Putamen (tissue), 1 donor: ENCODE data around the gene APEX1.
"Not testable (repeated sequence)": the region's sequence is repeated elsewhere in the genome, so short reads cannot be mapped to it uniquely, and the experiment has no call there.

ENCODE experiments used
- DNase-seq: peaks from one replicate; pipeline ENCODE4 v3.0.0-alpha.2; 2016; ENCODE audit warnings: low spot score

The APEX1 gene

DNA sequence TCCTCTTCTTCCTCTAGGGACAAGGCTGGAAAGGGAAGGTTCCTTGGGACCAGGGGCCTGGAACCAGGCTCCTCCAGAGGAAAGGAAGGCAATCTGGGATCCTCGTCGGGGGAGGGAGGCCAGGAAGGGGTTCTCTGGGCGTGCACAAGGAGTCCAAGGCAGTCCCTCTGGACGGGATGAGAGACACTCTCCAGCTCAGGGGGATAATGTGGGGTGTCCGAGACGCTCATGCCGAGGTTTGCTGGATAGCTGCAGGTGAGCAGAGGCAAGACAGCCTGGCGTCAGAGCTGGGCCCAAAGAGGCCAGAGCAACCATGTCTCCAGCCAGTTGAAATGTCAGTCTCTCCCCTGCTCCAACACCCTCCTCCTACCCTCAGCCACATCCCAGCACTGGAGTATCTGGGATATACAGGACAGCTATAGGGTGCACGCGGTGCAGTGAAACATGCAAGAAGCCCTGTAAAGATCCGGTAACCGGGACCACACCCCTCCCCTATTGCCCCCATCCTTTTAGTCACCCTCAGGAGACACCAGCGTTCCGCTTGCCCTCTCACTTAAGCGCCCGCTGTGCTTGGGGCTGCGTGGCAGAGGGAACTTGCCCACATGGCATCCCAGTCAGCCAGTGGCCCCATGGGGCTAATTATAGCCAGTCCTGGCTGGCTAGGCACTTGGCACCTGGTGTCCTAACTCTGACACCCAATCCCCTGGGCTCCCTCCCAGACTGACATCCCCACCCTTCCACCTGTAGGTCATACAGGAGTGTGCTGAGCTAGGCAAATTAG lies 19.3 kb upstream of the APEX1 start, which contains the start of gene KLHL33:
Gene KLHL33, minus strand, starts transcription at position 585 of the 781 bp plus-strand sequence. Its CDS starts 355 bp downstream, at position 230.
- DNase-seq: no peak

GRCh38 chr14:20436363-20436755 lies 18.7 kb upstream of the APEX1 start:
- no peak for DNase-seq

GRCh38 chr14:20438664-20439063 lies 16.4 kb upstream of the APEX1 start:
- DNase-seq: no peak

DNA sequence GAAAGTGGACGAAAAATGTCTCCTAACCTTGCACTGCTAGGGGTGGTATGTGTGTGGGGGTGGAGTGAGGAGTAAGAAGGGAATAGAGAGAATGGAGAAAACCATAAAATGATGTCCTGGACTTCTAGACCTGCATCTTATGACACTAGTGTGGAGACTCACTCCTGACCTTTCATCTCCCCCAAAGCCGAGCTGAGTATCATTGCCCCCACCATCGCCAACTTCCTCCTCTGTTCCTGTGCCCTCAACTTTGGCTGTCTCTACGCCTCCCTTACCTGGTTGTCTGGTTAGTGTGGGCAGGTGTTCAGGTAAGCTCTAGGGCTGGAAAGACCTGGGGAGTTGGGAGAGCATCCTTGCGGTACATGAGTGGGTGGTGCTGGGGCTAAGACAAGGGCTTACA lies 14.6 kb upstream of the APEX1 start:
- no peak for DNase-seq

GRCh38 chr14:20440882-20441281 lies 14.1 kb upstream of the APEX1 start:
- DNase-seq: no peak

DNA sequence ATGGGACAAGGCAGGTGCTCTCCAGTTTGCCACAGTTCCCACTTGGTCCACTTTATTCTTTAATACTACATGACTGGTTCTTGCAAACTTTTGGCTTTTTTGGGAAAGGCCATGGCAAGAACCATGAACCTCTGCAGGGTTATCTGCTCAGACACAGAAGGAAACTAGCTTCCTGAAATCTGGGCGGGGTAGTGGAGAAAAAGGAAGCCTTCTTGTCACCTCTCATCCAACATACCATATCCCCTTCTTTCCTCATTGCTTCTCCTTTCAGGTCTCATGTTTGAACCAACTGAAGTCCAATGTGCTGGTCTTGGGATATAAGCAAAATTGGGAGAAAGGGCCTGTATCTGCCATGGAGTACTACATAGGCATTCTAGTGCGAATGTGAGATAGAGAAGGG lies 13.6 kb upstream of the APEX1 start:
- no peak for DNase-seq

DNA sequence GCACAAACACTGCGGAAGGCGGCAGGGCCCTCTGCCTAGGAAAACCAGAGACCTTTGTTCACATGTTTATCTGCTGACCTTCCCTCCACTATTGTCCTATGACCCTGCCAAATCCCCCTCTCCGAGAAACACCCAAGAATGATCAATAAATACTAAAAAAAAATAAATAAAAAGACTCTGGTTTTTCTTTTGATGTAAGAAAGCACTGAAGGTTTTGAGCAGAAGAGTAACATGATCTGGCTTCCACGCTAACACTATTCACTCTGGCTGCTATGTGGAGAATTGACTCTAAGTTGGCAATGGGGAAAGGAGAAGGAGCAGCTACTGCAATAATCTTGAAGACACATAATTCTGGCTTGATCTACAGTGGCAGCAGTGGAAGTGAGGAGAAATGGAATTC lies 11.4 kb upstream of the APEX1 start:
- not testable (repeated sequence) for DNase-seq

DNA sequence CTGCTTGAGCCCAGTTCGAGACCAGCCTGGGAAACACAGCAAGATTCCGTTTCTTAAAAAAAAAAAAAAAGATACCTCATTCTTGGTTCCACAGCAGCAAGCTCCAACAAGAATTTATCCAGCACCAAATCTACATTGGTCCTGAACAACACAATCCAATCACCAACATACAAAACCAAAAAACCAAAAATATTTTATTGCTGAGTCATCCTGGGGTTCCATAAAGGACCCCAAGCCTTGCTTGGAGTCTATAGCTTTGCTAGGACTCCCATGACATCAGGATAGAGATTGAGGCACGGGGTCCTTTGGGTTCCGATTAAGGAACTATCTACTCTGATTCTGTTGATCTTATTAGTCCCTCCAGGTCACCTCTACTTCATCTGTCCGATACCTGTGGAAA lies 8.1 kb upstream of the APEX1 start:
- DNase-seq: no peak

DNA sequence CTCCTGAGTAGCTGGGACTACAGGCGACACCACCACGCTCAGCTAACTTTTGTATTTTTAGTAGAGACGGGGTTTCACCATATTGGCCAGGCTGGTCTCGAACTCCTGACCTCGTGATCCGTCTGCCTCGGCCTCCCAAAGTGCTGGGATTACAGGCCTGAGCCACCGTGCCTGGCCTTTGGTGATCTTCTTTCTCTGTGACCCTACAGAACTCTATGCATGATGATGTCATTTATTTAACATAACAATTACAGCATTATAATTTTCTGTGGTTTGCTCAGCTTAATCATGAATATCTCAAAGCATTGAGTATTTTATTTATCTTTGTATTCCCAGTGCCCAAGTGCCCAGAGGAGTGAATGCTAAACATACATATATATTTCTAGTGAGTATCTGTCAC lies 2.2 kb upstream of the APEX1 start:
- DNase-seq: not testable (repeated sequence)

- no peak for DNase-seq
Measured at GRCh38 chr14:20455355-20456300, 602 bp downstream of the APEX1 start.

DNA sequence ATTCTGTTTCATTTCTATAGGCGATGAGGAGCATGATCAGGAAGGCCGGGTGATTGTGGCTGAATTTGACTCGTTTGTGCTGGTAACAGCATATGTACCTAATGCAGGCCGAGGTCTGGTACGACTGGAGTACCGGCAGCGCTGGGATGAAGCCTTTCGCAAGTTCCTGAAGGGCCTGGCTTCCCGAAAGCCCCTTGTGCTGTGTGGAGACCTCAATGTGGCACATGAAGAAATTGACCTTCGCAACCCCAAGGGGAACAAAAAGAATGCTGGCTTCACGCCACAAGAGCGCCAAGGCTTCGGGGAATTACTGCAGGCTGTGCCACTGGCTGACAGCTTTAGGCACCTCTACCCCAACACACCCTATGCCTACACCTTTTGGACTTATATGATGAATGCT lies 1.9 kb downstream of the APEX1 start:
- no peak for DNase-seq

DNA sequence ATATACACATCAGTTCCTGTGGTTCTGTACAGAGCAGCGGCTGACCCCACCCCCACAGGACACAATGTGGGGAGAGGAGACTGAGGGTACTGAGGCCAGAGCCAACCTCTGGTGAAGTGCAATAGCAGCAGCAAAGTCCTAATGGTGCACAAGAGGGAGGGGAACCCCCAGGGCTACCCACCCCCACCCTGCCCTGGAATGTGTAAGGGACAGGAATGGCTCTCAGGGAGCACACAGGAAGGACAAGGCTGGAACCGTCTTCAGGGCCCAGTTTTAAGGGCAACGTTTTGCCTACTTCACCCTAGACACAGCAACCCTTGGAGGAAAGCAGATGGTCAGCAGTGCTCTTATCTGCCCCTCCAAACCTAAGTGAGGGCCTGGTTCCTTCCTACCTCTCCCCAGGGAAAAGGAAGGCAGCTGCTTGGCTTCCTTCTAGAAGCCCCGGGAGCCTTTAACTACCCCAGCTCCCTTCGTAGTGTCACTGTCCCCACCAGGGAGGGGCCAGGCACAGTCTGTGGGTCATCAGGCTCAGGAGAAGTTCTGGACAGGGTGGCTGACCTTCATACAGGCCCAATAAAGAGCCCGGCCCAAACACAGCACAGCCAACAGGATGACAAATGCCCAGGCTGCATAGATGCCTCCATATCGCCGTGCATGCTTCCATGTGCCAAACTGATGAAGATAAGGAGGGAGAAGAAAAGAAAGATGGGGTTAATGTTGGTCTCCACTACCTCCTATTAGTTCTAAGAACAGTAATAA lies 3.2 kb downstream of the APEX1 start:
- no peak for DNase-seq

DNA sequence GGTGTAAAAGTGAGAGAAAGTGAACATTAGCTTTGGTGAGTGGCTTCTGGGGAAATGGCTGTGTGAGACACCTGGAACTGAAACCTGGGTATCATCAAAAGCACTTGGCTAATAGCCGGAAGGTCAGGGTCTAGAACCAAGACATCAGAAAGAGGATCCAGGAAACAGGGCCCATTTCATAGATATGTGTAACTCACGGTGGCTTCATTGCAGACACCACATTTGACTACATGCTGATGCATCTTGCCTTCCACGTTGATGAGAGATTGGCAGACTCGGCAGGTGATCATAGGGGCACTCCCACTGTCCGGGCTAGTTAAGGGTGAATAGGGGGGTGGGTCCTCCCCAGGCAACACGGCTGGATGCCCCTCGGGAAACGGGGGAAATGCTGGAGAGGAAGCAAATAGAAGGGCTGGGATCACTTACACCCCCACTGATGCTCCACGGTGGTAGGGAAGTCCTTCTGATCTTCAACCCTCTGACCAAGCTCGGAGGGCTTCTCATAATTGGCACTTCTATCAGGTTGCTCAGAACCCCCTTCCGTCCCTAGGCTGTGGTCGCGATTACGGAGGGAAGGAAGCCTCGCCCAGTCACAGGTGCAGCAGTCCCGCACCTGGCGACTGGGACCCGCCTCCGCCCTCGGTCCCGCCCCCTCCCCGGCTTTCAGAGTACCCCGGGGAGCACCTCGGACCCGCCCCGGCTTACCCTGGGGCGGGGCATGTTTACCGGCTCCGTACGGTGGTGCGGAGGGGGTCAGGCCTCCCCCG lies 5.6 kb downstream of the APEX1 start:
- no peak for DNase-seq

GRCh38 chr14:20461225-20462141 lies 6.5 kb downstream of the APEX1 start, which contains the start of gene PIP4P1:
TSS of gene PIP4P1 (minus strand) at chr14:20461434. CDS start at chr14:20461325, 109 bp downstream.
- DNase-seq: peak; percentile 100

DNA sequence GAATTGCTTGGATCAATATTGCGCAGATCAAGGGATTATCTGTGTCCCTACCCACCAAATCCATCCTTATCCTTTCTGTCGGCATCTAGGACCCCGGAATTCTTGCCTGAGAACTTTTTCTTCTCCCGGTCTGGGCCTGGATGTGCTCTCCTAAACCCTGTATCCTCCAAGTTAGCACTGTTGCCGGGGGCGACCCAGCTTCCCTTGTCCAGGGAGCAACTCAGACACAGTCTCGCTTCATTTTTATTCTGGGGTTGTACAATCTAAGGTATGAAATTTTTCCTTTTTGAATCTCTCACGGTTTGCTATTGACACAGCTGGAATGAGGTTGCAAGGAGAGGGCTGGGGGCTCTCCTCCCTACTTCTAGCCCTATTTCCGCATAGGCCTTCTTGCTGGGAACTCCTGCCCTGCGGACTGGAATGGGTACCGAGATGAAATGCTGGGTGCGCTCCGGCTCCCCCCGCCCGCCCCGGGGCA lies 13.8 kb downstream of the APEX1 start:
- DNase-seq: no peak

DNA sequence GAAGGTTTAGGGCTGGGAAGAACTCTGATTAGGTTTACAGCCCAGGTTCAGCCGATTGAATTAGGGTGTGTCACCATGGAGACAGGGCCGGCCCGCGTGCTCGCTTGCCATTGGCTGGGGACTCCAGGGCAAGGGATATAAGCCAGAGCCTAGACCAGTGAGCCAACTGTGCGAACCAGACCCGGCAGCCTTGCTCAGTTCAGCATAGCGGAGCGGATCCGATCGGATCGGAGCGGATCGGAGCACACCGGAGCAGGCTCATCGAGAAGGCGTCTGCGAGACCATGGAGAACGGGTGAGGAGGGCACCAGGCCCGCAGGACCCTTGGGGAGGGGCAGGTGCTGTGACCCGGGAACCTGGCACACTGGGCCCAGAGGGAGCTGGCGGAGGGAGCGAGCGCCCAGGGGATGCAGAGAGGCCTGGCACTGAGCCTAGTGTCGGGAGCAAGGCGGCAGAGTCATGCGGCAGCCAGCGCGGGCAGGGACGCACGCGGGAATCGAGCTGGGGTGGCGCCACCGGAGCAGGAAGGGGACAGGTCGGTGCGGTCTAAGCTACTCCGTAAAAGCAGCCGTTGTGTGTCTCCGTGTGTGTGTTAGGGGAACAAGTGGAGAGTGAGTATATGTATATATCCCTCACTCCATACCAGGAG lies 14.3 kb downstream of the APEX1 start, which contains the start of gene PNP:
Gene PNP, plus strand, starts transcription at position 165 of the 648 bp plus-strand sequence. Its CDS starts 119 bp downstream, at position 284.
- peak; percentile 84 for DNase-seq

DNA sequence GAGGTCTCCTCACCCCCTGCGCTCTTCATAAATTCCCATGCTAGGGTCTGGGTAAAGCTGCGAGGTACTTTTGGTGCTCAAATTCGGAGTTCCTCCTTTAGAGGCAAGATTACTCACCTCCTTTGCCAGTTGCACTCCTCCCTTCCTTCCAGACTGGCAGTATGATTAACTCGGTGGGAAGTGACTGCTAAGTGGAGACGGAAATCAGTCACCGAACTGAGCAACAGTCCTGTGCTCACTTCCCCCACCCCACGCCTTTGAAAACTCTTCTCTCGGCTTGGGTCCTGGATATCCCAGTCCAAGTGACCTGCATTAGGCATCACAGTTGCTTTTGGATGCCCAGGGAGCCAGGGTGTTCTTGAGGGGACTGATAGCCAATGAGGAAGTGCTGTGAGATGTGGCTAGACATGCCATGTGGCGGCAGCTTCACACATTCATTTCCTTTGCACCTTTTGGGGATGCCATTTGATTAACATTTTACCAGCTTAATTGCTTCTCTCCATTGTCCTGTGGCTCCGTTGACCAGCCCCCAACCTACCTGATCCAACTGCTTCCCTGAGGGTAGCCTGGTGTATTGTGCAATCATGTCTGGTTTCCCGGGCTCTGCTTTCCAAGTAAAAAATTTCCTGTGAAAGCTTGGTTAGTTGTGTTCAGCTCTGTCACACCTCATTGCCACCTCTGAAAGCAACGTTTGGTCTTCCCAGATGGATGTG lies 15.0 kb downstream of the APEX1 start:
- no peak for DNase-seq

DNA sequence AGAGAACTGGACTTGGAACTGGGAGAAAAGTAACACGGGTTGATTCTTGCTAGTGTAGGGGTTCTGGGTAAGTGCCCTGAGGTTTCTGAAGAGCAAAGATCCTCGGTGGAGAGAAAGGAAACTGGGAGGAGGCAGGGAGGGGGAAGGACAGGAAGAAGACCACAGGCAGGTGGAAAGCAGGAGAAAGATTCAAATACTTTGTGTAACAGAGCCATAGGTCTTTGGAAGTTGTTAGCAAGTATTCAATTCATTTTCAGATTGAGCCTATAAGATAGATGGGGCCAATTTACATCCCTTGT lies 15.5 kb downstream of the APEX1 start:
- no peak for DNase-seq
